ENCODE measurements around the gene MRPS24. TPM values are rescaled to one million over a fixed set of nuclear protein-coding genes. Genes with fewer than 3 reads are reported as not detected.

The MRPS24 gene
- total RNA-seq, 2 donors from 2014 or later, result 90.9 to 94.7 TPM

GRCh38 chr7:43879477-43879876 is 10.2 kb upstream of the MRPS24 start:
- intact Hi-C loops (cut with DNase I, micrococcal nuclease), result no loop called here
- DNase-seq, result no peak
- ATAC-seq, result no peak

GRCh38 chr7:43878867-43879266 is 9.6 kb upstream of the MRPS24 start:
- intact Hi-C loops (cut with DNase I, micrococcal nuclease), result no loop called here
- DNase-seq, result no peak
- ATAC-seq, result no peak

- intact Hi-C loops (cut with DNase I, micrococcal nuclease), result no loop called here
- ATAC-seq (no peak), DNase-seq (no peak)
Observed at GRCh38 chr7:43877968-43878864, 8.9 kb upstream of the MRPS24 start.

GRCh38 chr7:43876976-43877745 is 7.8 kb upstream of the MRPS24 start:
- DNase-seq (no peak), ATAC-seq (no peak)
- intact Hi-C loops (cut with DNase I, micrococcal nuclease), result no loop called here

- intact Hi-C loops (cut with DNase I, micrococcal nuclease), result no loop called here
- ATAC-seq (no peak), DNase-seq (no peak)
Observed at GRCh38 chr7:43876241-43876640, 6.9 kb upstream of the MRPS24 start.

GRCh38 chr7:43873300-43873699 is 4.0 kb upstream of the MRPS24 start:
- ATAC-seq, result peak; percentile 63
- DNase-seq, result peak; percentile 63 to 66
- intact Hi-C loops (cut with DNase I, micrococcal nuclease), result no loop called here

- peak; percentile 30 to 46 for DNase-seq
- ATAC-seq, result peak; percentile 43
- intact Hi-C loops (cut with DNase I, micrococcal nuclease), result no loop called here
Observed at GRCh38 chr7:43872406-43873110, 3.2 kb upstream of the MRPS24 start.

- ATAC-seq, result no peak
- no peak for DNase-seq
- intact Hi-C loops (cut with DNase I, micrococcal nuclease), result no loop called here
Observed at GRCh38 chr7:43871064-43871463, 1.7 kb upstream of the MRPS24 start.

- ATAC-seq (no peak), DNase-seq (no peak)
- intact Hi-C loops (cut with DNase I, micrococcal nuclease), result no loop called here
Observed at GRCh38 chr7:43870316-43870715, 999 bp upstream of the MRPS24 start.

- DNase-seq (peak in 1 of 2 donors; percentile 35), ATAC-seq (no peak)
- intact Hi-C loops (cut with DNase I, micrococcal nuclease), result no loop called here
Observed at GRCh38 chr7:43869867-43870240, 537 bp upstream of the MRPS24 start.

- intact Hi-C loops (cut with DNase I, micrococcal nuclease), result no loop called here
- ATAC-seq, result peak; percentile 9
Observed at GRCh38 chr7:43868681-43869005, 674 bp downstream of the MRPS24 start.

GRCh38 chr7:43868181-43868580 is 1.1 kb downstream of the MRPS24 start:
- DNase-seq, result no peak
- no peak for ATAC-seq
- intact Hi-C loops (cut with DNase I, micrococcal nuclease), result no loop called here

More at GRCh38 chr7:43868681-43869005, 674 bp downstream of the MRPS24 start:
- DNase-seq, result no peak

GRCh38 chr7:43865277-43865676 is 4.0 kb downstream of the MRPS24 start:
- no peak for DNase-seq
- no peak for ATAC-seq
- intact Hi-C loops (cut with DNase I, micrococcal nuclease), result no loop called here

- DNase-seq (no peak), ATAC-seq (no peak)
- intact Hi-C loops (cut with DNase I, micrococcal nuclease), result no loop called here
Observed at GRCh38 chr7:43864126-43864525, 5.2 kb downstream of the MRPS24 start.

- intact Hi-C loops (cut with DNase I, micrococcal nuclease), result no loop called here
- DNase-seq (no peak), ATAC-seq (no peak)
Observed at GRCh38 chr7:43856996-43857395, 12.3 kb downstream of the MRPS24 start.

- intact Hi-C loops (cut with DNase I, micrococcal nuclease), result no loop called here
- ATAC-seq (no peak), DNase-seq (no peak)
Observed at GRCh38 chr7:43856316-43856715, 13.0 kb downstream of the MRPS24 start.

GRCh38 chr7:43855176-43855575 is 14.1 kb downstream of the MRPS24 start:
- no peak for ATAC-seq
- intact Hi-C loops (cut with DNase I, micrococcal nuclease), result no loop called here

GRCh38 chr7:43851805-43852204 is 17.5 kb downstream of the MRPS24 start:
- ATAC-seq (no peak), DNase-seq (no peak)
- intact Hi-C loops (cut with DNase I, micrococcal nuclease), result no loop called here

More at GRCh38 chr7:43855176-43855575, 14.1 kb downstream of the MRPS24 start:
- DNase-seq, result no peak

GRCh38 chr7:43850348-43851116 is 18.8 kb downstream of the MRPS24 start:
- intact Hi-C loops (cut with DNase I, micrococcal nuclease), result no loop called here
- no peak for DNase-seq
- ATAC-seq, result no peak
